ENCODE results near the gene KCTD18. TPM values are rescaled to one million over a fixed set of nuclear protein-coding genes. Genes with fewer than 3 reads are reported as not detected.

The KCTD18 gene
- total RNA-seq, 1 experiment from 2014 or later, result 19.6 TPM

- CTCF ChIA-PET, result interaction anchor here (0.6 kb wide), 1 partner anchor 11 kb away, joined by 4 read pairs; no protein-coding TSS in a partner anchor
- no TSS peak for BruUV-seq (replicated peaks)
- H3K79me2 ChIP-seq (ENCODE audit: low read depth), result no peaks in the 10 kb centered on the region
- peaks cover 31% of the 10 kb centered on the region for H3K36me3 ChIP-seq (ENCODE audit: low read depth)
- H3F3A ChIP-seq (ENCODE audit: insufficient read depth, low read depth), result peaks cover 18% of the 10 kb centered on the region; the same call in 1 of the 2 replicates
- POLR2A ChIA-PET (ENCODE audit: unreplicated experiment), result no interaction called here
- no peaks in the 10 kb centered on the region for H3K9me2 ChIP-seq (ENCODE audit: insufficient read depth)
- DNase-seq, result no peak
- no peak overlapping the region for H2AFZ ChIP-seq
- peaks cover 10% of the 10 kb centered on the region for H3K4me1 ChIP-seq (replicated peaks; ENCODE audit: insufficient read depth)
- no peaks in the 10 kb centered on the region for H4K20me1 ChIP-seq (ENCODE audit: insufficient read depth)
- H3K4me3 ChIP-seq, result no peak overlapping the region
- TF ChIP-seq CTCF (conservative IDR thresholded peaks at IDR 0.05) (no peak), EZH2 (IDR thresholded peaks at IDR 0.05; ENCODE audit: low read depth) (no peak)
- intact Hi-C loops (cut with micrococcal nuclease; ENCODE audit: unreplicated experiment), result no loop called here
- no peak overlapping the region for H3K4me2 ChIP-seq
- no peak overlapping the region for H3K27ac ChIP-seq
- no peaks in the 10 kb centered on the region for H3K27me3 ChIP-seq (ENCODE audit: insufficient read depth, low read depth)
- H3K9me3 ChIP-seq (ENCODE audit: insufficient read depth, low read depth), result no peaks in the 10 kb centered on the region
Measured at GRCh38 chr2:200488169-200488568, 21.7 kb downstream of the KCTD18 start.

GRCh38 chr2:200486529-200486928 lies 23.3 kb downstream of the KCTD18 start:
- Histone ChIP-seq H3K9me2 (ENCODE audit: insufficient read depth) (no peaks in the 10 kb centered on the region), H3K4me3 (no peak overlapping the region), H4K20me1 (ENCODE audit: insufficient read depth) (no peaks in the 10 kb centered on the region), H3K27me3 (ENCODE audit: insufficient read depth, low read depth) (no peaks in the 10 kb centered on the region), H3K27ac (no peak overlapping the region), H2AFZ (no peak overlapping the region), H3K79me2 (ENCODE audit: low read depth) (no peaks in the 10 kb centered on the region), H3F3A (ENCODE audit: insufficient read depth, low read depth) (peaks cover 21% of the 10 kb centered on the region; the same call in 1 of the 2 replicates), H3K4me2 (no peak overlapping the region), H3K9me3 (ENCODE audit: insufficient read depth, low read depth) (no peaks in the 10 kb centered on the region), H3K4me1 (replicated peaks; ENCODE audit: insufficient read depth) (peaks cover 17% of the 10 kb centered on the region), H3K36me3 (ENCODE audit: low read depth) (peaks cover 17% of the 10 kb centered on the region)
- CTCF ChIA-PET, result no interaction called here
- no peak for DNase-seq
- no peak for TF ChIP-seq CTCF (conservative IDR thresholded peaks at IDR 0.05)
- no peak for TF ChIP-seq EZH2 (IDR thresholded peaks at IDR 0.05; ENCODE audit: low read depth)
- intact Hi-C loops (cut with micrococcal nuclease; ENCODE audit: unreplicated experiment), result no loop called here
- POLR2A ChIA-PET (ENCODE audit: unreplicated experiment), result interaction anchor here (0.6 kb wide), 1 partner anchor 11 kb away, joined by 4 read pairs; no protein-coding TSS in a partner anchor
- no TSS peak for BruUV-seq (replicated peaks)

- DNase-seq, result no peak
- H3K27ac ChIP-seq, result no peak overlapping the region
- no peaks in the 10 kb centered on the region for H3K79me2 ChIP-seq (ENCODE audit: low read depth)
- intact Hi-C loops (cut with micrococcal nuclease; ENCODE audit: unreplicated experiment), result loop anchor here (5.0 kb wide), 1 partner anchor 178 kb away; the partner anchor contains the start of gene SPATS2L
- H2AFZ ChIP-seq, result no peak overlapping the region
- H4K20me1 ChIP-seq (ENCODE audit: insufficient read depth), result no peaks in the 10 kb centered on the region
- no peak for TF ChIP-seq CTCF (conservative IDR thresholded peaks at IDR 0.05)
- no peak for TF ChIP-seq EZH2 (IDR thresholded peaks at IDR 0.05; ENCODE audit: low read depth)
- no peaks in the 10 kb centered on the region for H3K27me3 ChIP-seq (ENCODE audit: insufficient read depth, low read depth)
- no peaks in the 10 kb centered on the region for H3K9me2 ChIP-seq (ENCODE audit: insufficient read depth)
- no peak overlapping the region for H3K4me2 ChIP-seq
- ChIA-PET CTCF (interaction anchor here (0.6 to 1.8 kb wide), 4 partner anchors 178 to 511 kb away, joined by 3 to 7 read pairs (median 6); partner anchors contain the start of gene SPATS2L), POLR2A (ENCODE audit: unreplicated experiment) (interaction anchor here (0.7 kb wide), 1 partner anchor 9 kb away, joined by 4 read pairs; no protein-coding TSS in a partner anchor)
- H3K4me1 ChIP-seq (replicated peaks; ENCODE audit: insufficient read depth), result peaks cover 31% of the 10 kb centered on the region
- no TSS peak for BruUV-seq (replicated peaks)
- no peak overlapping the region for H3K4me3 ChIP-seq
- H3K36me3 ChIP-seq (ENCODE audit: low read depth), result peaks cover 11% of the 10 kb centered on the region
- H3K9me3 ChIP-seq (ENCODE audit: insufficient read depth, low read depth), result no peaks in the 10 kb centered on the region
- peaks cover 34% of the 10 kb centered on the region; the same call in 1 of the 2 replicates for H3F3A ChIP-seq (ENCODE audit: insufficient read depth, low read depth)
Measured at GRCh38 chr2:200484934-200485333, 24.9 kb downstream of the KCTD18 start.
